ENCODE results near the gene FKBP11. TPM values are rescaled to one million over a fixed set of nuclear protein-coding genes. Genes with fewer than 3 reads are reported as not detected.

Gene FKBP11
- polyA plus RNA-seq (ENCODE audit: insufficient read length): 20.4 TPM

DNA sequence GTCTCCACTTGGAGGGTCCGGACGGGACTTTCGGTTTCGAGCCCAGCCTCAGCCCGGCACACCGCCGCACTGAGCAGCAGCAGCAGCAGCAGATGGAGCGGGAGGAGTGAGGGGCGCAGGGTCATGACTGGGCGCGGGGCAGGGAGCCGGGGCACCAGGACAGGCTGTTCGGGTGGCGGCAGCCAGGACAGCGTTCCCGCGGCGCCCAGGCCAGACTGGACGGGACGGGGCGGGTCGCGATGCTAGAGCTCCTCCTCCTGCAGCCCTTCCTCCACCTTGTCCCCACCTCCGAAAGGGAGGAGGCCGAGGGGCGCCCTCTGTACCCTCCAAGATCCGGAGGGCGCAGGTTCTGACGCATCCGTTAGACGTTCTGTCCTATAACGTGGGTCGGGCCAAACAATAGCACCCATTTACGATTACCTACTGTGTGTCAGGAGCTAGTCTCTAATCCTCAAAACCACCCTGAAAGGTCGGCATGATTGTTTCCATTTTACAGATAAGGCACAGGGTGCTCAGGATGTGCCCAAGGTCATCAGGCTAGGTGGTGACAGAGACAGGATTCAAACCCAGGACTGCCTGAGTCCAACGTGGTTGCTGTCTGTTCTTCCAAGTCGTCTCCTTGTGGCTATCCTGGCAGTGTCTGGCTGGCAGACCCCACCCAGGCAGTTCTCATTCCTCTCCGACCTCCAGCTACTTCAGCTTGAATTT lies at the start of gene FKBP11:
Gene FKBP11, minus strand, starts transcription at position 189 of the 708 bp plus-strand sequence. Its CDS starts 64 bp downstream, at position 125.
- peak; percentile 63 for DNase-seq

DNA sequence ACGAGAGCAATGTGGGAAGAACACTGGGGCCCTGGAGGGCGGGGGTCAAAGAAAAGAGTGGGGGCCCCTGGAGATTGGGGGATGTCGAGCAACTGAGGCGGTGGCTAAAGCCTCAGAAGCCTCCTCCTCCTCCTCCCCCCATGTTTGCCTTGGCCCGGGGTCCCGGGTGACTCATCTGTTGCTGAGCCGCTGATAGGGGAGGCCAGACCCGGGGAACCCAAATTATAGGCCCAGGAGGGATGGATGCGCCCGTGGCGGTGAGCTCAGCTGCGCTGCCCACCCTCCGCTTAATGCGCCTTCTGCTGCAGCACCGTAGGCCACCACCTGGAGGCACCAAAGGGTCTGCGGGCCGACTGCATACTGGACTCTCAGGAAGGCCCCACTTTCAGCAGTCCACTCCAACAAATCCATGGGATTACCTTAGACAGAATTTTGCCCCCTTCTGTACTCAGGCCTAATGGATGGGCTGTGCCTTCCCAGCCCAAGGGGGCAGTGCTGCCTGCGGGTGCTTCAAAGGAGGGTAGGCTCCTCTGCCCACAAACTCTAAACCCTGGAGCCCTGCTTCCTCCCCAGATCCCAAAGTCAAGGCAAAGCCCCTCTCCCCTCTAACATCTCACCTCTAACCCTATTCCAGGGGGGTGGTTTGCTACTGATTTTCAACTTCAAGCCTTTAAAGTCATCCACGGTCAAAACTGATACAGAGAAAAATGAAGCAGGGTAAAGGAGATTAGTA lies 48.8 kb upstream of the FKBP11 start:
- DNase-seq: no peak

DNA sequence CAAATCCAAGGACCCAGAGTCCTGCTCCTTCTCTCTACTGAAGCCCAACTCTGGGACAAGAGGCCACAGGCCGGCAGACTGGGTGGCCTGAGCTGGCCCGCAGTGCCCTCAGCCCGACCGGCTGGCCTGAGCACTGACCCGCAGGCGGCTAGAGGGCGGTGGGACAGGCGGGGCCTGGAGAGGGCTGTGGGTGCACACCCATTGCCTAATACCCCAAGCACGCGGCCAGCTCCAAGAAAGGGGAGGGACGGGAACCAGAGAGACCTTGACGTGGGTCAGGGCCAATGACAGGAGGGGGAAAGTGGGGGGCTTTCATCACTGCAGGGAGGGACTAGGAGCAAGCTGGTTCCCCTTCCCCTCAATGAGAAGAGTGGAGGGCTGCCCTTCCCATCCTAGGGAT lies 48.2 kb upstream of the FKBP11 start:
- DNase-seq: no peak

DNA sequence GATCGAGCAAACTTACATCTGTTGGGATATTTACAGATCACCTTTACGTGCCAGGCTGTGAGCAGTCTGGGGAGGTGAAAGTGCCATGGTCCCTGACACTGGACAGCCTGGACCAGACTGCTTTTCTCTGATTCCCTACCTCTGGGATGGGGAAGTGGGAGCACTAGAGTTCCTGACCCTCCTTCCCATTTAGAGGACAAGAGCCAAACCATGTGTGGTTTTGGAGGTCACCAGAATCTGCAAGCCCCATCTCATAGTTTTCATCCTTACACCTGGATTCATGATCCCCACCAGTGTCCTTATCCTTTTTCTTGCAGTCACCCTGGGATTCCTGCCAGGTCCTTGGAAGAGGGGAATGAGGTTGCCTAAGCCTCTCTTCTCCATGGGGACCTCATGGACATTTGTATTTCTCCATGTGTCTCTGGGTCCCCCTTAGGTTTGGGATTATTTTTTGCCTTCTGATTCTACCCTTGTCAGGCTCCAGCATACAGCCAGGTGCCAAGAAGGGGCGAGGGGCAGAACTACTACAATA lies 47.7 kb upstream of the FKBP11 start:
- no peak for DNase-seq

GRCh38 chr12:48972213-48972951 lies 47.1 kb upstream of the FKBP11 start:
- DNase-seq: no peak

GRCh38 chr12:48970702-48971334 lies 45.5 kb upstream of the FKBP11 start:
- no peak for DNase-seq

GRCh38 chr12:48969833-48970701 lies 44.8 kb upstream of the FKBP11 start:
- no peak for DNase-seq

DNA sequence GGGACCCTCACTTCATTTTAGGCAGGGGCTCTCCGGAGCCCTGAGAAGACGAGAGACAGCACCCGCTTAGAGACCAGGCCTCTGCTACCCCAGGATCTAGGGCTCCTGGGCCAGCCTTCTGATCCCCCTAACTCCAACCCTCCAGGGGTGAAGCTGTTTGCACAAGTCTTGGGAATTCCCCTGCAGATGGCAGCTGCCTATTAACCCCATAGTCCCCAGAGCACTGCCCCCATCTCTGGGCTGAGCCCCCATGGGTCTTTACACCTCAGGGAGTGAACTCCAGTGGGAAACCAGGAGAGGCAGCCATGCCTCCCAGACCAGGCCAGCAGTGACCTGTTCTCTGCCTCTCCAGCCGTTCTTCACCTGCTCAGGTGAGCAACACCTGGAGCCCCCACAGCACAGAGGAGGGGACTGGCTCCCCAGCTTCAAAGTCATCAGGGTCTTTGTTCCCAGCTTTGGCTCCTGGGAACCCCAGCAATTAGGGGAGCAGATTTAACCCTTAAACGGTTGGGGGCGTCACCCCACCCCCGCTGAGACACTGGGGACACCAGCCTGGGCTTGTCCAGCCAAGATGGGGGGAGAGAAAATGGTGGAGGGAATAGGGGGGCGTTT lies 44.0 kb upstream of the FKBP11 start:
- no peak for DNase-seq

DNA sequence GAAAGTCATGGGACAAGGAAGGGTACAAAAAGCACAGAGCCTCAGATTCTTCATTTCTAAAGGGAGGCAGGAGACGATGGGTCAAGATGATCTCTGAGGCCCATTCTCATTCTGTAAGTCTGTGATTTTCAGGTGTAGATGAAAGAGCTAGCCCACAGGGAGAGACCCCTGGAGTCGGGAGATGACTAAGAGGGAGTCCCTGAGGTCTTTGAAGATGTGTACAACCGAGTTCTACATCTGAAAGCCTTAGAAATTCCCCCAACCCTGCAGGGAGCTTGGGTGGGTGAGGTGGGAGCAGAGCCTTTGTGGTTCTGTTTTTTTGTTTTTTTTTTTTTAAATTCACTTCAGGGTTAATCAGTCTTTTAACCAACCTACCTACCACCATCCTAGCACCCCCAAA lies 43.2 kb upstream of the FKBP11 start:
- no peak for DNase-seq

DNA sequence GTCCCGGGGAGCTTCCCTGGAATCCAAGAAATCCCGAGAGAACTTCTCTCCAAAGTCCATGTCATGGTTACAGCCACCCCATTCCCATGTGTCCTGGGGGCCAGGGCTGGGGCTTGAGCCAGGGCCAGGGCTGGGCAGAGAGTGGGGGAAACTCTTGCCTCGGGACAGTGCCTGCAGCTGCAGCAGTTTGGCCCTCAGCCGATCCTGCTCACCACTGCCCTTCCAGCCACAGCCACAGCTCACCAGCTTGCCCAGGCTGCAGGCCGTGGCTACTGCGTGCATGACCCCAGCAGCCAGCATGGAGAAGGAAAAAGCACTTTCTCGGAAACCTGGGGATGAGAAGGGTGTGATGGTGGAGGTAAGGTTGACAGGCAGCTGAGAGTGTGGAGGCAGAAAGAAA lies 42.7 kb upstream of the FKBP11 start:
- DNase-seq: no peak

DNA sequence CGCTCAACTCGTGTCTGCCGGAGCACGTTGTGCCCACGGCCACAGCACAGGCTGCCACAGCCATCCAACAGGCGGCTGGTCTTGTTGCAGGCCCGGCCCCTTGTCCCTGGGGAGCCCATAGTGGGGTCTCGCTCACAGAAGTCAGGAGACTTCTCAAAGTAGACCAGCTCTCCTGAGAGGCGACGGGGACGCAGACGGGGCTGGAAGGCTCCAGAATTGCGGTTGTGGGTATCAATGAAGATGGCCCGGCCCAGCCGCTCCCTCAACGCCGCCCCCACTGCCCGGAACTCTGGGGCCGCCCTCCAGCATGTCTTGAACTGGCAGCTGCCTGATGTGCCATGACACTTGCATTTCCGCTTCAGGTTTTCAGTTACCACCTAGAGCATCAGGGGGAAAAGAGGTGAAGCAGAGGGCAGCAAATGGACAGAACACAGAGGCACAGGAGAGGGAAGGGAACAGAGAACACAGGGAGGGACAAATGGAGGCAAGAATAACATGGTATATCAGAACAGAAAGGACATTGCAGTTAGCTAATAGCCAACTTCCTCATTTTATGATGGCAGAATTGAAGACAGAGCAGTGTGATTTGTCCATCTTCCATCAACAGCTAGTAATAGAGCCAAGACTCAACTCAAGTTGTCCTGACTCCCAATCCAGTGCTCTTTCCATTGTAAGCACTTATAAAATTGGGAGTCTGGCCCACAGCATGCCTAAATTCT lies 41.0 kb upstream of the FKBP11 start:
- no peak for DNase-seq

DNA sequence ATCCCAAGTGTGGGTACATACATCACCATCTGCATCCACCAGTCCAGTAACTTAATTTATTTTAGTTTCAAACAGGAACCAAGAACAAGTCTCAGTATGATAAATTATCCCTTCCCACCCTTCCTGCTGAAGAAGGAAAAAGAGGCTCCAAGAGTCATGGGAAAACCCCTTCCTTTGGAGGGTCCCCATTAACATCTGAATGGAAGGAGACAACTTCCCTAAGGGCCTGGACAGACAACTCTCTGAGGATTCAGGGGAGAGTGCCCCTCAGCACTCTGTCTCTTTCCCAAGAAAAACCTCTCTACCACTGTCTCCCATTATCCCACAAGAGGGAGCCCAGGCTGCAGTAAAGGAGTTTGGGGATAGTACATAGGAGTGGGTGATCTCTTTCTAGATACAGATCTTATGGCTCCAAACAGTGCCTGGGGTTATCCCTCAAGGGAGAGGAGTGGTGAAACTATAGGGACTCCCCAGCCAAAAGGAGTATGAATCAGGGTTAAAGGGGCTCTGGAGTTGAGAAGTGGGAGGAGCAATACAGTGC lies 40.1 kb upstream of the FKBP11 start:
- no peak for DNase-seq

GRCh38 chr12:48961801-48962200 lies 36.5 kb upstream of the FKBP11 start:
- no peak for DNase-seq

- no peak for DNase-seq
Observed at GRCh38 chr12:48961331-48961730, 36.0 kb upstream of the FKBP11 start.

- DNase-seq: no peak
Observed at GRCh38 chr12:48960834-48961233, 35.5 kb upstream of the FKBP11 start.

- no peak for DNase-seq
Observed at GRCh38 chr12:48958049-48958388, 32.7 kb upstream of the FKBP11 start.

- peak; percentile 95 for DNase-seq
Observed at GRCh38 chr12:48957141-48958048, 32.1 kb upstream of the FKBP11 start, which contains the start of gene ARF3. ARF3 (minus strand) TSS chr12:48957487; CDS start chr12:48941095, 16,392 bp downstream.

DNA sequence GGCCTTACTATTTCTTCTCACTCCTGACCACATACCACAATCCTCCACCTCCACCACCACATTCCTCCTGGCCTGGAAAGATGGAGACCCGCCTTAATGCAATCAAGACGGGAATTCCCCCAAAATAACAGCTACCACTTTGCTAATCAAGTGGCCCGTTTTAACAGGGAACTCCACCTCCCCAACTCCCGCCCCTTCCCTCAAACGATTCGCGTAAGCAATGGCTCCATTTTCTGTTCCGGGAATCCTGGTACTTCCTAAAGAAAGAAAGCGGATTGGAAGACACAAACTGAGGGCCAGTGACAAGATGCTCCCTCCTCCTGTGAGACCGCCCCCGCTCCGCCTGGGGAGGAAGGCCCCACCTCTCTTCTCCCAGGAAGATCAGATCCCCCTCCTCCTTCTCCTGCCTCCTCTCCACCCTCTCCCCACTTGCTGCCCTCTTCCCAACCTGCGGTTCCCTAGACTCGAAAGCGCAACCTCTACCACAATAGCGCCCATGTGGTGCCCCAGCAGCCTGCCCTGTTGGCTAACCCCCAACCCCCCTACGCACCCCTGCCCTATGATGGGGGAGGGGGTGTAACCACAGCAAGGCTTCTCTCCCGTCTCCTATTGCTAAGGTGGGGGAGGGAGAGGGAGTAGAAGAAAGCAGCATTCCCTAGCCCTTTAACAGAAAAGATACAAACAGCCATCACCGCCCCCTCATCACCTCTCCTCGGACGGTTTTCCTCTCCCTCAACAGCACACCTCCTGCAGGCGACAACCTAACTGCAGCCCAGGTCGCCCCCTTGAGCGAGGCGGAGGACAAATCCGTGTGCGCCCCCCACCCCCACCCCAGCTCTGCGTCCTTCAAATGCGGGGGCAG lies 31.2 kb upstream of the FKBP11 start:
- DNase-seq: peak; percentile 93
